Activated naive CD4-positive, alpha-beta T cell treated with anti-CD3 and anti-CD28 coated beads, Interleukin-2, amount 10 ng/mL, durations not matched to agents 7 days and 5 days (primary cell): ENCODE results near the gene MSL1.
A peak's percentile ranks its signal among the peaks of the same experiment; 100 is the strongest.

Experiments
- CTCF ChIA-PET: fragments of 350-600 bp; sonication (Branson Sonifier 250); formaldehyde crosslinking; loops from one replicate; lab custom pipeline; 2021; ENCODE audit warnings: antibody characterized with exemption; lab: Charles Lee
- DNase-seq: peaks from one replicate; pipeline ENCODE4 v3.0.0-alpha.2; 2020
- H3K27ac Mint-ChIP-seq: one replicate; pipeline ENCODE4 v1.8.0; 2021; ENCODE audit warnings: mild to moderate bottlenecking, moderate library complexity, mixed read lengths
- H3K27me3 Mint-ChIP-seq: one replicate; pipeline ENCODE4 v1.8.0; 2021; ENCODE audit warnings: mild to moderate bottlenecking, mixed read lengths
- H3K36me3 Mint-ChIP-seq: one replicate; pipeline ENCODE4 v1.8.0; 2021; ENCODE audit warnings: mixed read lengths
- H3K4me1 Mint-ChIP-seq: one replicate; pipeline ENCODE4 v1.8.0; 2021; ENCODE audit warnings: mixed read lengths
- H3K4me3 Mint-ChIP-seq: one replicate; pipeline ENCODE4 v1.8.0; 2021; ENCODE audit warnings: mild to moderate bottlenecking, moderate library complexity, mixed read lengths
- H3K9me3 Mint-ChIP-seq: one replicate; pipeline ENCODE4 v1.8.0; 2021; ENCODE audit warnings: mixed read lengths

The MSL1 gene

DNA sequence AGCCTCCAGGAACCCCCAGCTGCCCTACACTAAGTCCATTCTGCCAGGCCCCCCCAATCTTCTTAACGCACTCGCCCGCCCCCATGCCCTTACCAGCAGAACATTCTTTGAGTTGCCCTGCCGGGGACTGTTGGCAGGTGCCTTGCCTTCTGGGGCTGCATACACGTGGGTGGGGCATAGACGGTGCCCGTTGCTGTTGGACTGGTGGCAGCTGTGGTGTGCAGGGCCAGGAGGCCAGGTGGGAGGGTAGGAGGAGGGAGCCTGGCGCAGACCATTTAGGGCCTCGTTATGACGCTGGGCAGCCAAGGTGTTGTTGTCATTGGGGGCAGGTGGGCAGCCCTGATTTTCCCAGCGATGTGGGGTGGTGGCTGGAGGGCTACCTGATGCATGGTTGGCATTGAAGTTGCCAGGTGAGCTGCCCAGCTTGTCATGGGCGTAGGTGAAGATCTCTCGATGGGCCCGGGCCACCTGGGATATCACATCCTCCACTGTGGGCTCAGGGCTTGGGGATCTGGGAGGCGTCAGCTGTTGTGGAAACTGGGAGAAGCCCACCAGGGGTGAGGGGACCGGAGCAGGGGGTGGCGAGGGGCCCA lies 26.3 kb upstream of the MSL1 start:
- Mint-ChIP-seq H3K27ac (peak overlapping the region; percentile 87), H3K4me1 (peaks cover 69% of the 10 kb centered on the region), H3K36me3 (peaks cover 37% of the 10 kb centered on the region), H3K27me3 (no peaks in the 10 kb centered on the region), H3K9me3 (no peaks in the 10 kb centered on the region), H3K4me3 (peak overlapping the region; percentile 65)
- CTCF ChIA-PET, result interaction anchor here (2.3 to 9.9 kb wide), 3 partner anchors 9 to 20 kb away, joined by 10 to 95 read pairs (median 15); no protein-coding TSS in a partner anchor
- no peak for DNase-seq

DNA sequence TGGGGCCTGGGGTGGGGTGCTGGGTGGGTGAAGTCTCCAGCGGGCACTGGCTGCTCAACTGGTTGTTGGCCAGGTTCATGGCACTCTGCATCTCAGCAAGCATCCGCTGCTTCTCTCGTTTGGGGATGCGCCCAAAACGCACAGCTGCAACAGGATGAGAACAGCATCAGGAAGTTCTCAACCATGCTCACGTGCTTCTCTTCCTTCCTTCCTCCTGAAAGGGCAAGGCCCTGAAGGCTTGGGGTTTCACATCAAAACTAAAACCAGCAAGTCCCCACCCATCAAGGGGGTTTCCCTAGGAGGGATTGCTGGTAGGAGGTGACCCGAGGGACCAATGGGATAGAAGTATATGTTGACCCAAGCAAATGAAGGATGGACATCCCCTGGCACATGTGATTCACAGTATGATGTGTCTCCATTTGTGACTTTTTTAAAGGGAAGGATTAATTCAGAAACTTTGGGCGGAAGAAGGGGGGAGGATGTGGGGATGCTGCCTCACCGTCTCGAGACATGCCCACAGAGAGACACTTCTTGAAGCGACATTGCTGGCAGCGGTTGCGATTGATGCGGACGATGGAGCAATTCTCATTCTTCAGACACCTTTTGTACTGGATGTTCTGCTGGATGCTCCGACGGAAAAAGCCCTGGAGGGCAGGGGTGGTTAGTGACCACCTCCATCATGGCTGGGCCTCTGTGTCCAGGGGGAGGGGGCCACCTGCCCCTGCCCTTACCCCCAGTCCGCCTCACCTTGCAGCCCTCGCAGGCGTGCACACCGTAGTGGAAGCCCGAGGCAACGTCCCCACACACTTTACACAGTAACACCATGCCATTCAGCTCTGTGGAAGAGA lies 25.6 kb upstream of the MSL1 start:
- peaks cover 7% of the 10 kb centered on the region for H3K27me3 Mint-ChIP-seq
- H3K4me1 Mint-ChIP-seq, result peaks cover 77% of the 10 kb centered on the region
- peak; percentile 92 for DNase-seq
- H3K9me3 Mint-ChIP-seq, result no peaks in the 10 kb centered on the region
- CTCF ChIA-PET, result interaction anchor here (2.3 to 9.9 kb wide), 3 partner anchors 10 to 21 kb away, joined by 10 to 95 read pairs (median 15); no protein-coding TSS in a partner anchor
- peak overlapping the region; percentile 87 for H3K27ac Mint-ChIP-seq
- peak overlapping the region; percentile 65 for H3K4me3 Mint-ChIP-seq
- H3K36me3 Mint-ChIP-seq, result peaks cover 37% of the 10 kb centered on the region

DNA sequence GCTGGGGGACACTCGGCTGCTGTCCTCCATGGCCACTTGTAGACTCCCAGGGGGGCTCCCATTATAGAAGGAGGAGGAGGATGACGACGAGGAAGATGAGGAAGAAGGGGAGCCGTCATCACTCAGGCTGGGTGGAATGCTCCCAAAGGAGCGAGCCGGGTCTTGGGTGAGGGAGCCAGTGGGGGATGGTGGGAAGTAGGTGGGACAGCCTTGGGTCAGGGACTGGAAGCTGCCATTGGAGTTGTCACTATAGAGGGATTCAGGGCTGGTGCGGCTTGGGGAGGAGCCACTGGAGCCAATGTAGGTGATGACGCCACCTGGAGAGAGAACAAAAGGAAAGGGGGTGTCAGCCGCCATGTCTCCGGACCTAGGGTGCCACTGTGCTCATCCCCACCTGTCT lies 24.7 kb upstream of the MSL1 start:
- Mint-ChIP-seq H3K36me3 (peaks cover 37% of the 10 kb centered on the region), H3K4me3 (peak overlapping the region; percentile 65), H3K9me3 (no peaks in the 10 kb centered on the region), H3K4me1 (peaks cover 86% of the 10 kb centered on the region), H3K27me3 (peaks cover 14% of the 10 kb centered on the region), H3K27ac (peak overlapping the region; percentile 87)
- CTCF ChIA-PET, result interaction anchor here (2.7 to 9.9 kb wide), 2 partner anchors 15 to 21 kb away, joined by 15 to 95 read pairs; no protein-coding TSS in a partner anchor
- DNase-seq, result no peak

DNA sequence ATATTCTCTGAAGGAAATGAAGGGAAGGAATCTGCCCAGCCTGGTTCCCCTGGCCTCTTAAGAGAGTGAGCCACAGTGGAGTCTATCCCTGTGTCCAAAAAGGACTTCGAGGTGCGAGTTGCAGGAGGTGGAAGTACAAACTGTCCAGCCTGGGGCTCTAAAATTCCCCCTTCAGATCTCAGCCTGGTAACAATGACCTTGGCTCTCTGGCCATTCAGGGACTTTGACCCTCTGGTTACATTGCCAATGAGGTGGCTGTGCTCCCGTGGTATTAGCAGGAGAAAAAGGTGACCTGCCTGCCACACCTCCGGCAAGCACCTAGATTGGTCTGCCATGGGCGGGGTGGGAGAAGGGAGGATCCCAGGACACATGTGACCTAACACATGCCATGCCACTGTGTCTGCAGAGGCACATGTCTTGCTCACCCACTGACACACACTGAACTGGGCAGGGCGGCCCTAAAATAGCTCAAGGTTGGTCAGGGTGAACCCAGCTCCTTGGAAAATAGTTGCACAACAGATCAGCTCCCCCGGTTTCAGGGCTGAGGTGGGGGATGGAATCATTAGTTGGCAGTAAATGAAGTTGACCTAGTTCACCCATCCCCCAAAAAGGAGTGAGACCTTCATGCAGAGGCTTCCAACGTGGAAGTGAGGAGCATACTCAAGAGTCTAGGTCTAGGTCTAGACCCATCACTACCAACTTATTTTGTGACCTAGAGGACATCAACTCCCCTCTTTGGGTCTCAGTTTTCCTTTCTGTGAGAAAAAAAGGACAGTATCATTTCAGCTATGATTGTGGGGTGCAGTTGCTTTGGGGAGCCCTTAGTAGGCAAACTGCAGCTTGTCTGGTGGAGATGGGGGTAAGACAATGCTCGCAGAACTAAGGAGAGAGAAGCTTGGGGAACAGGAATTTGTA lies 23.6 kb upstream of the MSL1 start:
- Mint-ChIP-seq H3K4me1 (peaks cover 90% of the 10 kb centered on the region), H3K36me3 (peaks cover 37% of the 10 kb centered on the region), H3K4me3 (peak overlapping the region; percentile 81), H3K27me3 (peaks cover 19% of the 10 kb centered on the region), H3K27ac (peak overlapping the region; percentile 87), H3K9me3 (no peaks in the 10 kb centered on the region)
- DNase-seq, result no peak
- CTCF ChIA-PET, result interaction anchor here (1.4 to 9.9 kb wide), 3 partner anchors 12 to 23 kb away, joined by 5 to 95 read pairs (median 11); no protein-coding TSS in a partner anchor

DNA sequence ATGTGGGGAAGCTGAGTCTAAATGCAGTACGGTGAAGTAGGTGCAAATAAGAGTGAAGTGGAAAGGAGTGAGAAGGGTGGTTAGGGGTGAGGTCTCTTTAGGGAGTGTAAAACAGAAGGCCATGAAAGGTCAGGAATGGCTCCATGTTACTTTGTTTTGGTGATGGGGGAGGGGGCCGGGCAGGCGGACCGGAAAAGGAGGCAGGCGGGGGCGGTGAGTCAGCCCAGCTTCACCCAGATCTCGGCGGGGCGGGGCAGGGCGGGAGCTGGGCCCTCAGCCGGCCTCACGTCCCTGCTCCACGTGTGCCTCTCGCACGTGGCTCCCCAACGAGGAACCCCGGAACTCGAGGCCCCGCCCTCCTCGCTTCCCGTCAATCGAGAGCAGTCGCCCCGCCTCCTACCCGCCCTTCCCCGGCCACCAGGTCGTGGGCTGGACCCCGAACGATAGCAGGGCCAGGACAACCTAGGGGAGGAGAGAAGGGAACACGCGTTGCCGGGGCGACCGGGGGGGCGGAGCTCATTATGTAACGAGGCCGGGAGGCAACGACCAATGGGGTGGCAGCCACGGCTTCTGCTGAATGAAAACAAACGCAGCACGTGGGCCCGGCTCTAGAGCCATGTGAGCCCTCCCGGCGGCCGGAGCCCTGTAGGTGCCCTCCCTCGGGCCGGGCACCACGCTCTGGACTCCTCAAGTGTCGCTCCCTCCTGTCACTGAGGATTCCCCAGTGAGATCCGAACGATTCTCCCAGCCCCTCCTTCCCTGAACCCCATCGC lies 22.7 kb upstream of the MSL1 start:
- CTCF ChIA-PET, result interaction anchor here (1.1 to 9.9 kb wide), 4 partner anchors 13 to 73 kb away, joined by 3 to 95 read pairs (median 8); no protein-coding TSS in a partner anchor
- peaks cover 29% of the 10 kb centered on the region for H3K36me3 Mint-ChIP-seq
- DNase-seq, result peak; percentile 99
- peaks cover 26% of the 10 kb centered on the region for H3K27me3 Mint-ChIP-seq
- peaks cover 91% of the 10 kb centered on the region for H3K4me1 Mint-ChIP-seq
- H3K4me3 Mint-ChIP-seq, result peak overlapping the region; percentile 81
- H3K9me3 Mint-ChIP-seq, result no peaks in the 10 kb centered on the region
- peak overlapping the region; percentile 87 for H3K27ac Mint-ChIP-seq

DNA sequence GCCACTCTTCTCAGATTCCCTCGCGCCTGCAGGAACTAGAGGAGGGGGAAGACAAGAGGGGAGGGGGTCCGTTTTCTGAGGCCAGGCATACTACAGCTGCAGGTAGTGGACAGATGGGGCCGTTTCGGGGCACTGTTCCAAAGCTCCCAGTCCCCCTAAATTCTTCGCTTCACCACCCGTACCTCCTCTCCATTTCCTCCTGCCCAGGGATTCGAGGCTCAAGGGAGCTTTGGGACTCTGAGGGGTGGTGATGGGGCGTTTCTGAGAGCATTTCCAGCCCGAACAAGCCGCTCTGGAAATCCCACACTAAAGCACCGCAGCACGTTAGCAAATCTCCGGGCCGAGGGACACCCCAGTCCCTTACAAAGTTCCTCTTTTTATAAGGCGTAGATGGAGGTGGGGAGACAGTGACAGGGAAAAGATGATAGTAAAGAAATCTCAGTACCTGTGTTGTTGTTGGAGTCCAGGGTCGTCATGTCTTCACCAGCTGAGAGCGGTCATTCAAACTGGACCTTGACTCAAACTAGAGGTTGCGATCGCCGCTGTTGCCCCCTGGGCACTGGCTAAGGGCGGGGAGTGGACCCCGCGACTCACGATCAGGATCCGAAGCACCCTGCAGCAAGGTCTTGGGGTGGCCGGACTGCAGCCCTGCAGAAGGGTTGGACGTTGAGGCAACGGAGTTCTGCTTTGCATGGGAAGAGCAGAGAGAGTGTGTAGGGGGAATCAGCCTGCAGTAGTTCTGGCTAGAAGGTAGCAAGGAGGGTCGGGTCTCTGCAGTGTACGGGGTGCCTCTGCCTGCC lies 22.0 kb upstream of the MSL1 start:
- CTCF ChIA-PET, result interaction anchor here (0.6 to 9.9 kb wide), 6 partner anchors 12 to 119 kb away, joined by 3 to 95 read pairs (median 4); partner anchors contain the start of gene PSMD3
- H3K4me1 Mint-ChIP-seq, result peaks cover 93% of the 10 kb centered on the region
- peaks cover 28% of the 10 kb centered on the region for H3K27me3 Mint-ChIP-seq
- peak overlapping the region; percentile 82 for H3K27ac Mint-ChIP-seq
- H3K9me3 Mint-ChIP-seq, result no peaks in the 10 kb centered on the region
- DNase-seq, result no peak
- H3K36me3 Mint-ChIP-seq, result peaks cover 26% of the 10 kb centered on the region
- peak overlapping the region; percentile 81 for H3K4me3 Mint-ChIP-seq

DNA sequence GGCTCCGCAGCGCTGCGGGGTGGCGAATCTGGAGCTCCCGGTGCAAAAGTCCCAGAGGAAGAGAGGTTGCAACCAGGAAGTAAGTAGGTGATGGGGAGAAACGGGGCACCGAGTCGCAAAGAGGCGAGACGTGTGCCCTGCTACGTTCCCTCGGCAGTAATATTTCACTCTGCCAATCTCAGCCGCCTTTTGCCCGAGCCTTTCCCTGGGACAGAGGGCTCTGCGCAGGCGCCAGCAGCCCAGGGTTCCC lies 21.4 kb upstream of the MSL1 start, which contains the start of gene NR1D1:
NR1D1 (minus strand) TSS at position 171 of the 250 bp plus-strand sequence. CDS start 495 bp downstream, outside the sequence.
- H3K4me3 Mint-ChIP-seq, result peak within 1 kb of the TSS; percentile 81
- H3K27me3 Mint-ChIP-seq, result peaks cover 31% of the 10 kb centered on the region
- H3K36me3 Mint-ChIP-seq, result peaks cover 20% of the 10 kb centered on the region
- DNase-seq, result no peak
- H3K27ac Mint-ChIP-seq, result peak within 1 kb of the TSS; percentile 82
- CTCF ChIA-PET, result interaction anchor here (0.6 to 9.9 kb wide), 5 partner anchors 11 to 120 kb away, joined by 3 to 95 read pairs (median 4); partner anchors contain the start of gene PSMD3
- H3K9me3 Mint-ChIP-seq, result no peaks in the 10 kb centered on the region
- H3K4me1 Mint-ChIP-seq, result peaks cover 93% of the 10 kb centered on the region

DNA sequence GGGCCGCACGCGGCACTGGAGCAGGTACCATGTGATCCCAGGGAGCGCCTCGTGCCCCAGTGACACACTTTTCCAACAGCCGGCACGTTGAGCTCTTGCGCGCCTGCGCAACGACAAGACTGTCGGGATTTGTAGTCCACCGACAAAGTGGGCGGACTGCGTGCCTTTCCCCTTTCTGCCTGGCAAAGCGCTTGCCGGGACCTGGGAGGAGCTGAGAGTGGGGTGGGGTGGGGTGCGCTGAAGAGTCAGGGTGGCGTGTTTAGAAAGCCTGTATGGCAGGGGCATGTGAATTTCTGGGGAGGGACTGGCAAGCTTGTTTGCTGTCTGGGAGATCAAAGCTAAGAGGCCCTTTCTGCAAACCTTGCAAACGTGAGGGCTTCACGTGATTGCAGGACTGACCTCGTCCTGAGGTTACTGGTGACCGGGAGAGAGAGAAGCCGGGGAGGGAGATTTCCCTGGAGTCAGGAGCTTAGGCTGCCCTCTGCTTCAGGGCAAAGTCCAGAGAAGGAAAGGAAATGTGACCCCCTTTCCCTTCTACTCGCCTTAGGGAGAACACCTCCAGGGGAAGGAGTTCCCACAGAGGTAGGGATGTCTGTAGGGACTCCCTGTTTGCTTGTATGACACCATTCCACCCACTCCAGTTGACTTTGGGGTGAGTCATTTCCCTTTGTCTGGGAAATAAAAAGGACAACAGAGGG lies 21.0 kb upstream of the MSL1 start:
- Mint-ChIP-seq H3K27ac (peak overlapping the region; percentile 65), H3K9me3 (no peaks in the 10 kb centered on the region), H3K4me1 (peaks cover 93% of the 10 kb centered on the region), H3K4me3 (peak overlapping the region; percentile 81), H3K27me3 (peaks cover 35% of the 10 kb centered on the region), H3K36me3 (peaks cover 16% of the 10 kb centered on the region)
- CTCF ChIA-PET, result interaction anchor here (0.6 to 9.9 kb wide), 5 partner anchors 11 to 120 kb away, joined by 3 to 95 read pairs (median 4); partner anchors contain the start of gene PSMD3
- DNase-seq, result peak; percentile 95

DNA sequence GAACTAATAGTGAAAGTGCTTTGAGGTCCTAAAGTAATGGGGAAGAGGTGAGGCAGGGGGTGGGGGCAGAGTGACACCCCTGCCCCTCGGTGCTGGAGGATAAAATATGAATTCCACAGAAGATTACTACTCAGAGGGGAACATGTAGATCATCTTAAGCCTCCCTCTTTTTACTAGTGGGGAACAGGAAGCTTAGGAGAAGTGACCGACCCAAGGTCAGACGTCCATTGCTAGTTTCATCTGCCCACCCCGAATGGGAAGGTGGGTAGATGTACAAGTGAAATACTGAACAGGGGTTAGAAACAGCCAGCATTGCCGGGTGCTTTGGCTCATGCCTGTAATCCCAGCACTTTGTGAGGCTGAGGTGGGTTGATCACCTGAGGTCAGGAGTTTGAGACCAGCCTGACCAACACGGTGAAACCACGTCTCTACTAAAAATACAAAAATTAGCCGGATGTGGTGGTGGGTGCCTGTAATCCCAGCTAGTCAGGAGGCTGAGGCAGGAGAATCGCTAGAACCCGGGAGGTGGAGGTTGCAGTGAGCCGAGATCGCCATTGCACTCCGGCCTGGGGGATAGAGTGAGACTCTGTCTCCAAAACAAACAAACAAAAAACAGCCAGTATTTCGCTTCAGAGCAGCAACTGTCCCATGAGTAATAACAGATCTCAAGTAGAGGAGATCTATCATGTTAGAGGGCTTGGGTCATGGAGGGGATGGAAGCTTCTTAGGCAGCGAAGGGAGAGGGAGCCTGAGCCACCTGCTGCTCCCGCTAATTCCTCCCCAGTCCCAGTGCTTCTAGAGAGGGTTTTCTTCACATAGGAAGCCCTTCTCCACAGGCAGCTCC lies 20.2 kb upstream of the MSL1 start:
- Mint-ChIP-seq H3K36me3 (peaks cover 10% of the 10 kb centered on the region), H3K4me3 (peak overlapping the region; percentile 81), H3K27ac (peak overlapping the region; percentile 73), H3K27me3 (peaks cover 42% of the 10 kb centered on the region), H3K9me3 (no peaks in the 10 kb centered on the region), H3K4me1 (peaks cover 93% of the 10 kb centered on the region)
- no peak for DNase-seq
- CTCF ChIA-PET, result interaction anchor here (1.1 to 9.9 kb wide), 3 partner anchors 10 to 83 kb away, joined by 3 to 95 read pairs (median 4); no protein-coding TSS in a partner anchor

DNA sequence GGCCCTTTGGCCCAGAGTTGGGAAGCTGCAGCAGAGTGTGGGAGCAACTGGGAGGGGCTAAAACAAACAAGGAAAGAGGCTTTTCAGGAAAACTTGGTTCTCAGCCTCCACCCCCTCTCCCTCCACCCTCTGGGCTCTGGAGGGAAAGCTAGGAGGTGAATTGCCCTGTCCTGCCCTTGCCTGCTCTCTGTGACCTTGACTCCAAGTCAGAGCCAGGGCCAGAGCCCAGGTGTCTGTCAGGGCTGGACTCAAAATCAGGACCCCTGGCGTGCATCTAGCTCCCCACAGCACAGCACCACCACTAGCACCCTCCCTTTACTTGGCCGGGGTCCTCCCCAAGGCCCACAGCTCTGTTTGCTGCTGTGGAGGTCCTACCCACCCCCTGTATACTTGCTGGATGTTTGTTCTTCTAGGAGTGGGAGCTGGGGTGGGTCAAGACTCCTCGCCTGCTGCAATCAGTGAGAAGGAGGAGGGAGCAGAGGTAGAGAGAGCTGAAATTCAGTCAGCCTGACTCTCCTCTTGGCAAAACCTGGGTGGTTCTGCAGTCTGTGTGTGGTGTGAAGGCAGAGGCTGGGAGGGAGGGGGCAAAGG lies 18.6 kb upstream of the MSL1 start:
- no peak for DNase-seq
- Mint-ChIP-seq H3K27me3 (peaks cover 57% of the 10 kb centered on the region), H3K36me3 (no peaks in the 10 kb centered on the region), H3K4me1 (peaks cover 93% of the 10 kb centered on the region), H3K9me3 (no peaks in the 10 kb centered on the region), H3K4me3 (no peak overlapping the region), H3K27ac (no peak overlapping the region)
- CTCF ChIA-PET, result interaction anchor here (0.7 to 9.9 kb wide), 5 partner anchors 9 to 187 kb away, joined by 3 to 95 read pairs (median 3); no protein-coding TSS in a partner anchor

DNA sequence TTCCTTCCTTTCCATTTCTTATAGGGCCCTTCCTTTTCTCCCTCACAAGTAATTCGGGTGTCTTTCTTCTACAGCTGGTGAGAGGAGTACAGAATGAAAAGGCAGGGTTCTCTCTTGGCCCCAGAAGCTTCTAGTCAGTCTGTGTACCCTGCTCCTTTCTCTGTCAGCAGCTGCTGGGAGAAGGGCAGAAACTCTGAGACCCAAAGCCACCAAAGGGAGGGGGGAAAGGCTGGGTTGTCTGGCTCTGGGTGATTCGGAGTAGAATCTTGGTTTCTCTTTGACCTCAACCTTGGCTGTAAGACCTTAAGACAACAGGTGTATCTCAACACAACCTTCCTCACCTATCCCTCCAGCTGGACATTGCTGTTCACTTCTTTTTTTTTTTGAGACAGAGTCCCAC lies 18.1 kb upstream of the MSL1 start:
- Mint-ChIP-seq H3K4me3 (no peak overlapping the region), H3K27me3 (peaks cover 59% of the 10 kb centered on the region), H3K27ac (no peak overlapping the region), H3K36me3 (no peaks in the 10 kb centered on the region), H3K4me1 (peaks cover 93% of the 10 kb centered on the region), H3K9me3 (no peaks in the 10 kb centered on the region)
- CTCF ChIA-PET, result interaction anchor here (0.8 to 9.9 kb wide), 4 partner anchors 8 to 187 kb away, joined by 3 to 95 read pairs (median 4); no protein-coding TSS in a partner anchor
- DNase-seq, result no peak
